ENCODE data around the gene TTF2.

- no peak for TF ChIP-seq CTCF (IDR thresholded peaks at IDR 0.05; ENCODE audit: poor library complexity, severe bottlenecking)
- no peak for TF ChIP-seq EZH2 (IDR thresholded peaks at IDR 0.05; ENCODE audit: borderline replicate concordance, insufficient read depth, low read length, poor library complexity, severe bottlenecking)
- no peak for TF ChIP-seq REST (IDR thresholded peaks at IDR 0.05; ENCODE audit: borderline replicate concordance)
- no peak for TF ChIP-seq POLR2AphosphoS5 (IDR thresholded peaks at IDR 0.05)
- TF ChIP-seq TAF1 (IDR thresholded peaks at IDR 0.05; ENCODE audit: low read depth): no peak
- TF ChIP-seq RAD21 (conservative IDR thresholded peaks at IDR 0.05): no peak
Measured at GRCh38 chr1:117150316-117150715, 90.2 kb downstream of the TTF2 start.

Measured in neural cell (in vitro differentiated cells).